ENCODE results near the gene CADM4. TPM values are rescaled to one million over a fixed set of nuclear protein-coding genes. Genes with fewer than 3 reads are reported as not detected.
A peak's percentile ranks its signal among the peaks of the same experiment; 100 is the strongest.
"Not testable (repeated sequence)": the region's sequence is repeated elsewhere in the genome, so short reads cannot be mapped to it uniquely, and the experiment has no call there.

CADM4 gene
- total RNA-seq, 1 experiment from 2014 or later = 17.5 TPM

DNA sequence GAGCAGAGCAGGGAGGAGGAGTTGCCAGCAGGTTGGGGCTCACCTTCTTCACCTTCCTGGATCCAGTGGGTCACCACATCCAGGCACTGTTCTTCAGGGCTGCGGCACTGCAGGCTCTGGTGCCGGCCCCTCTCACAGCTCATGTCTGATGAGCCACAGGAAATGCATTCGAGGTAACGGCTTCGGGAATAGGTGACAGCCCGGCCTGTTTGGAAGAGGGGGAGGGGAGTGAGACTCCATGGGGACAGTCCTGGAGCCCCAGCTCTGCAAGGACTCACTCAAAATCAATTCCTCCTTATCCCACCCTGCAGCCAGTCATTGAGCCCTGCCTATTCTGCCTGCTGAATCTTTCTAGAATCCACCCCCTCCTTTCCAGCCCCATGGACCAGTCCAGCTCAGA, 16.8 kb upstream of the CADM4 start:
- Mint-ChIP-seq H3K36me3 (ENCODE audit: insufficient read depth, unreplicated experiment) (peaks cover 75% of the 10 kb centered on the region), H3K27me3 (ENCODE audit: unreplicated experiment) (no peaks in the 10 kb centered on the region), H3K4me3 (ENCODE audit: low read depth, unreplicated experiment) (no peak overlapping the region), H3K27ac (ENCODE audit: unreplicated experiment) (no peak overlapping the region), H3K4me1 (ENCODE audit: low read depth, unreplicated experiment) (no peaks in the 10 kb centered on the region), H3K9me3 (ENCODE audit: low read depth, unreplicated experiment) (peaks cover 7% of the 10 kb centered on the region)
- DNase-seq = no peak
- CTCF ChIA-PET = interaction anchor here (0.7 to 1.2 kb wide), 3 partner anchors 12 to 874 kb away, joined by 3 to 7 read pairs (median 5); no protein-coding TSS in a partner anchor
- intact Hi-C loops (cut with micrococcal nuclease; ENCODE audit: unreplicated experiment) = no loop called here
- no TSS peak for BruUV-seq (replicated peaks)
- no peak for TF ChIP-seq CTCF (IDR thresholded peaks at IDR 0.05; ENCODE audit: unreplicated experiment)

DNA sequence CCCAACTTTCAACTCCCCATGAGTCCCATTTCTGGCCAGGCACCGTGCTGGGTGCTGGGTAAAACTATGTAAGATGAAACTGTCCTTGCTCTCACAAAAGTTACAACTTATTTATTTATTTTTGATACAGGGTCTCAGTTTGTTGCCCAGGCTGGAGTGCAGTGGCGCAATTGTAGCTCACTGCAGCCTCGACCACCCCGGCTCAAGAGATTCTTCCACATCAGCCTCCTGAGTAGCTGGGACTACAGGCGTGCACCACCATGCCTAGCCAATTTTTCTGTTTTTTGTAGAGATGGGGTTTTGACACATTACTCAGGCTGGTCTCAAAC, 12.9 kb upstream of the CADM4 start:
- no peaks in the 10 kb centered on the region for H3K27me3 Mint-ChIP-seq (ENCODE audit: unreplicated experiment)
- DNase-seq = no peak
- intact Hi-C loops (cut with micrococcal nuclease; ENCODE audit: unreplicated experiment) = loop anchor here (2.0 to 5.0 kb wide), 2 partner anchors 95 to 206 kb away; no protein-coding TSS in a partner anchor
- TF ChIP-seq CTCF (IDR thresholded peaks at IDR 0.05; ENCODE audit: unreplicated experiment) = no peak
- no peak overlapping the region for H3K27ac Mint-ChIP-seq (ENCODE audit: unreplicated experiment)
- CTCF ChIA-PET = interaction anchor here (1.1 to 1.2 kb wide), 2 partner anchors 10 to 35 kb away, joined by 4 read pairs; no protein-coding TSS in a partner anchor
- H3K36me3 Mint-ChIP-seq (ENCODE audit: insufficient read depth, unreplicated experiment) = peaks cover 71% of the 10 kb centered on the region
- H3K4me1 Mint-ChIP-seq (ENCODE audit: low read depth, unreplicated experiment) = no peaks in the 10 kb centered on the region
- no peak overlapping the region for H3K4me3 Mint-ChIP-seq (ENCODE audit: low read depth, unreplicated experiment)
- no peaks in the 10 kb centered on the region for H3K9me3 Mint-ChIP-seq (ENCODE audit: low read depth, unreplicated experiment)
- BruUV-seq (replicated peaks) = no TSS peak

GRCh38 chr19:43651758-43652545, 12.3 kb upstream of the CADM4 start:
- Mint-ChIP-seq H3K36me3 (ENCODE audit: insufficient read depth, unreplicated experiment) (peaks cover 70% of the 10 kb centered on the region), H3K27ac (ENCODE audit: unreplicated experiment) (no peak overlapping the region), H3K4me1 (ENCODE audit: low read depth, unreplicated experiment) (no peaks in the 10 kb centered on the region), H3K4me3 (ENCODE audit: low read depth, unreplicated experiment) (no peak overlapping the region), H3K9me3 (ENCODE audit: low read depth, unreplicated experiment) (no peaks in the 10 kb centered on the region), H3K27me3 (ENCODE audit: unreplicated experiment) (no peaks in the 10 kb centered on the region)
- CTCF ChIA-PET = interaction anchor here (0.7 to 1.2 kb wide), 2 partner anchors 35 to 87 kb away, joined by 3 to 4 read pairs; no protein-coding TSS in a partner anchor
- intact Hi-C loops (cut with micrococcal nuclease; ENCODE audit: unreplicated experiment) = loop anchor here (2.0 to 5.0 kb wide), 2 partner anchors 95 to 205 kb away; no protein-coding TSS in a partner anchor
- DNase-seq = peak; percentile 79
- BruUV-seq (replicated peaks) = no TSS peak
- TF ChIP-seq CTCF (IDR thresholded peaks at IDR 0.05; ENCODE audit: unreplicated experiment) = peak; percentile 81

DNA sequence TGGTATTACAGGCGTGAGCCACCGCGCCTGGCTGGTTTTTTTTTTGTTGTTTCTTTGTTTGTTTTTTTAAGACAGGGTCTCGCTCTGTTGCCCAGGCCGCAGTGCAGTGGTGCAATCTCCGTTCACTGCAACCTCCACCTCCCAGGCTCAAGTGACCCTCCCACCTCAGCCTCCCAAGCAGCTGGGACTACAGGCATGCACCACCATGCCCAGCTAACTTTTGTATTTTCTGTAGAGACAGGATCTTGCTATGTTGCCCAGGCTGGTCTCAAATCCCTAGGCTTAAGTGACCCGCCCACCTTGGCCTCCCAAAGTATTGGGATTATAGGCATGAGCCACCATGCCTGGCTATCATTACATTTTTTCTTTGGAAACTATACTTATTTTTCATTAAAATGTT, 10.6 kb upstream of the CADM4 start:
- H3K27ac Mint-ChIP-seq (ENCODE audit: unreplicated experiment); H3K4me1 Mint-ChIP-seq (ENCODE audit: low read depth, unreplicated experiment); BruUV-seq (replicated peaks); CTCF ChIA-PET; H3K9me3 Mint-ChIP-seq (ENCODE audit: low read depth, unreplicated experiment); H3K27me3 Mint-ChIP-seq (ENCODE audit: unreplicated experiment); H3K4me3 Mint-ChIP-seq (ENCODE audit: low read depth, unreplicated experiment); DNase-seq: not testable (repeated sequence)
- peaks cover 62% of the 10 kb centered on the region for H3K36me3 Mint-ChIP-seq (ENCODE audit: insufficient read depth, unreplicated experiment)
- intact Hi-C loops (cut with micrococcal nuclease; ENCODE audit: unreplicated experiment) = loop anchor here (5.0 kb wide), 1 partner anchor 93 kb away; no protein-coding TSS in a partner anchor

DNA sequence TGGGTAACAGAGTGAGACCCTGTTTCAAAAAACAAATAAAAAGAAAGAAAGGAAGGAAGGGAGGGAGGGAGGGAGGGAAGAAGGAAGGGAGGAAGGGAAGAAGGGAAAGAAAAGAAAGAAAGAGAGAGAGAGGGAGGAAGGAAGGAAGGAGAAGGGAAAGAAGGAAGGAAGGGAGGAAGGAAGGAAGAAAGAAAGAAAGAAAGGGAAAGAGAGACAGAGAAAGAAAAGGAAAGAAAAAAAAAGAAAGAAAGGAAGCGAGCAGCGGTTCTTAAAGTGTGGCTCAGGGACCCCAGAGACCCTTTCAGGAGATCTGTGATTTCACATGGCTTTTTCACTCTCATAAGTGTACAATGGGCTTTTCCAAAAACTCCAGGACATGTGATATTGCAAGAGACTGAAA, 9.9 kb upstream of the CADM4 start:
- H3K27ac Mint-ChIP-seq (ENCODE audit: unreplicated experiment) = no peak overlapping the region
- no peak for DNase-seq
- no peak overlapping the region for H3K4me3 Mint-ChIP-seq (ENCODE audit: low read depth, unreplicated experiment)
- peaks cover 3% of the 10 kb centered on the region for H3K9me3 Mint-ChIP-seq (ENCODE audit: low read depth, unreplicated experiment)
- H3K36me3 Mint-ChIP-seq (ENCODE audit: insufficient read depth, unreplicated experiment) = peaks cover 55% of the 10 kb centered on the region
- BruUV-seq (replicated peaks) = no TSS peak
- intact Hi-C loops (cut with micrococcal nuclease; ENCODE audit: unreplicated experiment) = no loop called here
- H3K4me1 Mint-ChIP-seq (ENCODE audit: low read depth, unreplicated experiment) = no peaks in the 10 kb centered on the region
- no peaks in the 10 kb centered on the region for H3K27me3 Mint-ChIP-seq (ENCODE audit: unreplicated experiment)
- no peak for TF ChIP-seq CTCF (IDR thresholded peaks at IDR 0.05; ENCODE audit: unreplicated experiment)
- CTCF ChIA-PET = interaction anchor here (0.5 to 0.6 kb wide), 2 partner anchors 169 to 229 kb away, joined by 3 to 4 read pairs; no protein-coding TSS in a partner anchor

All from Calu3 (cell line).